CD14-positive monocyte (primary cell): Measurements from ENCODE around the gene GUCY2F. TPM values are rescaled to one million over a fixed set of nuclear protein-coding genes. Genes with fewer than 3 reads are reported as not detected.

ENCODE experiments used
- DNase-seq, 3 donors: peaks; one replicate each; pipeline ENCODE4 v3.0.0-alpha.2; 2011 to 2022
- H2AFZ ChIP-seq: 2 replicates; pipeline ENCODE4 v1.6.0; 2012; ENCODE audit warnings: mild to moderate bottlenecking, low read depth, low read length, inconsistent platforms; ENCODE audit not compliant: insufficient read depth, poor library complexity, severe bottlenecking
- H3K27ac ChIP-seq, 2 donors: 1 replicate in 1 of 2; 2 replicates in 1 of 2; pipeline ENCODE4 v1.5.1; 2012 to 2013; ENCODE audit warnings: low read length in 2 of 2, control low read depth in 1 of 2, inconsistent platforms in 1 of 2, low read depth in 1 of 2, mild to moderate bottlenecking in 1 of 2
- H3K27me3 ChIP-seq, 2 donors: one replicate each; pipeline versions ENCODE4 v1.6.0 to v1.6.1; 2011 to 2013; ENCODE audit warnings: low read length in 2 of 2; ENCODE audit not compliant: control insufficient read depth in 2 of 2, insufficient read depth in 2 of 2
- H3K36me3 ChIP-seq, 2 donors: replicated peaks in 1 of 2; 1 replicate in 1 of 2; 2 replicates in 1 of 2; pipeline versions ENCODE4 v1.5.1 to v1.6.1; 2012 to 2013; ENCODE audit warnings: low read length in 2 of 2, control low read depth in 1 of 2, inconsistent platforms in 1 of 2, mild to moderate bottlenecking in 1 of 2; ENCODE audit not compliant: insufficient read depth in 2 of 2, control insufficient read depth in 1 of 2
- H3K4me1 ChIP-seq, 2 donors: 1 replicate in 1 of 2; 2 replicates in 1 of 2; pipeline versions ENCODE4 v1.5.1 to v1.6.1; 2012 to 2013; ENCODE audit warnings: low read length in 2 of 2, control low read depth in 1 of 2, inconsistent platforms in 1 of 2, mild to moderate bottlenecking in 1 of 2, moderate library complexity in 1 of 2; ENCODE audit not compliant: insufficient read depth in 2 of 2, control insufficient read depth in 1 of 2
- H3K4me2 ChIP-seq: replicated peaks from 2 replicates; pipeline ENCODE3; 2012; ENCODE audit warnings: low read length, moderate library complexity, mild to moderate bottlenecking; ENCODE audit not compliant: poor library complexity, severe bottlenecking; ENCODE audit errors: extremely low read depth
- H3K4me3 ChIP-seq, 3 experiments: fragments of 200-600 bp in 1 of 3; sonication (generic) in 1 of 3; replicated peaks in 1 of 3; 1 replicate in 2 of 3; 2 replicates in 1 of 3; pipeline ENCODE4 v1.5.1; 2011 to 2013; ENCODE audit warnings: low read length in 3 of 3, mild to moderate bottlenecking in 3 of 3, control low read depth in 2 of 3, low read depth in 2 of 3, inconsistent platforms in 1 of 3, moderate library complexity in 1 of 3
- H3K79me2 ChIP-seq: 2 replicates; pipeline ENCODE4 v1.6.0; 2012; ENCODE audit warnings: mild to moderate bottlenecking, control low read depth, inconsistent platforms, low read length, moderate library complexity; ENCODE audit not compliant: insufficient read depth
- H3K9ac ChIP-seq: 2 replicates; pipeline ENCODE4 v1.6.0; 2017; ENCODE audit warnings: low read length, mild to moderate bottlenecking; ENCODE audit not compliant: insufficient read depth, poor library complexity, severe bottlenecking
- H3K9me3 ChIP-seq, 2 donors: replicated peaks in 1 of 2; 1 replicate in 1 of 2; 2 replicates in 1 of 2; pipeline versions ENCODE4 v1.5.1 to v1.6.1; 2012 to 2013; ENCODE audit warnings: low read length in 2 of 2, control low read depth in 1 of 2; ENCODE audit not compliant: control insufficient read depth in 1 of 2, insufficient read depth in 1 of 2
- H4K20me1 ChIP-seq: 2 replicates; pipeline ENCODE4 v1.6.0; 2012; ENCODE audit warnings: mild to moderate bottlenecking, low read length, control low read depth, moderate library complexity; ENCODE audit not compliant: insufficient read depth
- H3K27ac Mint-ChIP-seq, 7 donors: one replicate each; pipeline ENCODE4 v1.8.0; 2020; ENCODE audit warnings: mild to moderate bottlenecking in 7 of 7, mixed read lengths in 7 of 7, moderate library complexity in 6 of 7, inconsistent platforms in 2 of 7
- H3K27me3 Mint-ChIP-seq, 3 donors: one replicate each; pipeline ENCODE4 v1.8.0; 2021 to 2022; ENCODE audit warnings: low read depth in 3 of 3, mild to moderate bottlenecking in 3 of 3, mixed read lengths in 3 of 3, moderate library complexity in 3 of 3, inconsistent platforms in 1 of 3
- H3K36me3 Mint-ChIP-seq, 2 donors: one replicate each; pipeline ENCODE4 v1.8.0; 2020; ENCODE audit warnings: mixed read lengths in 2 of 2, inconsistent platforms in 1 of 2, mild to moderate bottlenecking in 1 of 2
- H3K4me1 Mint-ChIP-seq: one replicate; pipeline ENCODE4 v1.8.0; 2020; ENCODE audit warnings: mild to moderate bottlenecking, mixed read lengths
- H3K4me3 Mint-ChIP-seq, 2 donors: one replicate each; pipeline ENCODE4 v1.8.0; 2020; ENCODE audit warnings: mild to moderate bottlenecking in 2 of 2, mixed read lengths in 2 of 2, moderate library complexity in 1 of 2
- H3K9me3 Mint-ChIP-seq, 7 donors: one replicate each; pipeline ENCODE4 v1.8.0; 2020 to 2022; ENCODE audit warnings: mixed read lengths in 7 of 7, mild to moderate bottlenecking in 6 of 7, moderate library complexity in 6 of 7, inconsistent platforms in 2 of 7
- CTCF ChIP-seq: fragments of 200-600 bp; IDR thresholded peaks from one replicate; pipeline ENCODE4 v1.8.0; 2022; ENCODE audit warnings: antibody characterized with exemption, mild to moderate bottlenecking
- WGBS: methylation state at CpG from one replicate; pipeline ENCODE4 v1.1.5; 2013; ENCODE audit warnings: missing lambda C conversion rate; ENCODE audit not compliant: insufficient coverage; 5-methylcytosine and 5-hydroxymethylcytosine counted together
- intact Hi-C, 2 donors: fragments of 100-400 bp; cut with micrococcal nuclease; formaldehyde crosslinking; loops; one replicate each; pipeline versions ENCODE4 v1.15.0 to v1.15.1; 2023
- polyA plus RNA-seq, 3 donors: library from polyadenylated mRNA; depleted of rRNA in 1 of 3; unstranded in 2 of 3; stranded (reverse) in 1 of 3; fragments of 300-500 nt in 2 of 3; fragments of >200 nt in 1 of 3; fragmentation: Illumina TruSeq in 2 of 3; gene quantifications; 1 replicate in 2 of 3; 2 replicates in 1 of 3; pipeline ENCODE4 v1.2.3, GENCODE V29; 2012 to 2021

GUCY2F gene
- polyA plus RNA-seq, 3 donors: not detected

- Mint-ChIP-seq H3K9me3 (no peaks in the 10 kb centered on the region), H3K4me1 (peaks cover 8% of the 10 kb centered on the region), H3K4me3 (no peak overlapping the region), H3K27ac (no peak overlapping the region), H3K36me3 (no peaks in the 10 kb centered on the region), H3K27me3 (peaks cover 0 to 6% (median 2%) of the 10 kb centered on the region in 3 donors)
- no peak overlapping the region for H3K9ac ChIP-seq
- no CpG with 5 or more reads among the region's 2 CpGs for WGBS
- no peaks in the 10 kb centered on the region for H3K9me3 ChIP-seq
- no peak overlapping the region for H3K4me3 ChIP-seq
- intact Hi-C loops: no loop called here
- no peak overlapping the region for H3K27ac ChIP-seq
- H3K79me2 ChIP-seq: no peaks in the 10 kb centered on the region
- no peaks in the 10 kb centered on the region for H3K36me3 ChIP-seq
- no peak overlapping the region for H3K4me2 ChIP-seq
- peaks cover 0 to 4% of the 10 kb centered on the region in 2 donors for H3K4me1 ChIP-seq
- peak in 1 of 3 donors; percentile 34 for DNase-seq
- H2AFZ ChIP-seq: no peak overlapping the region
- no peak for TF ChIP-seq CTCF
- H3K27me3 ChIP-seq: peaks cover 0 to 2% of the 10 kb centered on the region in 2 donors
- H4K20me1 ChIP-seq: no peaks in the 10 kb centered on the region
These were observed 108.4 kb downstream of the GUCY2F start for GRCh38 chrX:109373468-109373867.

DNA sequence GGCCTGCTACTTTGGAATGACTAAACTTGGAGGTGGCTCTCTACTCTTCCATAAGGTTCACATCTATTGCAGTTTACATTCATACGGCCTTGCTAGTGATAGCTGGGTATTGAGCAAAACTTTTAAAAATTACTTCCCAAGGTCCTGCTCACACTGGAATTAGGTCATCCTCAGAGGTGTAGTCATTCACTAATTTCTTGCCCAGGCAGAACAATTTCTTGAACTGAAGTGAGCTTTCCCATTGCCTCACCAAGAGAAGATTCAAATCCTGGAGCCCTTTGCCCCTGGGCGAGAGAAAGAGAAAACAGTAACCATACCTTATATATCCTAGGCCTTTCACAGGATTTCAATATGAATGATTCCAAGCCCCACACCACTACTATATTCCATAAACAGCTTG, 109.2 kb downstream of the GUCY2F start:
- Mint-ChIP-seq H3K4me1 (peaks cover 6% of the 10 kb centered on the region), H3K36me3 (no peaks in the 10 kb centered on the region), H3K27me3 (peaks cover 0 to 6% (median 6%) of the 10 kb centered on the region in 3 donors), H3K27ac (no peak overlapping the region), H3K9me3 (no peaks in the 10 kb centered on the region), H3K4me3 (no peak overlapping the region)
- intact Hi-C loops: no loop called here
- Histone ChIP-seq H3K9me3 (no peaks in the 10 kb centered on the region), H3K9ac (no peak overlapping the region), H2AFZ (no peak overlapping the region), H3K36me3 (no peaks in the 10 kb centered on the region), H3K4me3 (no peak overlapping the region), H3K79me2 (no peaks in the 10 kb centered on the region), H3K4me1 (peaks cover 0 to 4% of the 10 kb centered on the region in 2 donors), H3K27ac (no peak overlapping the region), H4K20me1 (no peaks in the 10 kb centered on the region), H3K27me3 (peaks cover 0 to under 1% of the 10 kb centered on the region in 2 donors), H3K4me2 (no peak overlapping the region)
- no peak for TF ChIP-seq CTCF
- DNase-seq: no peak
- WGBS: no CpG with 5 or more reads among the region's 2 CpGs
